Measurements from ENCODE around the gene PHF24. TPM values are rescaled to one million over a fixed set of nuclear protein-coding genes. Genes with fewer than 3 reads are reported as not detected.

The PHF24 gene
- total RNA-seq, 4 donors from 2014 or later, result 0.09 to 0.57 (median 0.44) TPM; not detected in 1

DNA sequence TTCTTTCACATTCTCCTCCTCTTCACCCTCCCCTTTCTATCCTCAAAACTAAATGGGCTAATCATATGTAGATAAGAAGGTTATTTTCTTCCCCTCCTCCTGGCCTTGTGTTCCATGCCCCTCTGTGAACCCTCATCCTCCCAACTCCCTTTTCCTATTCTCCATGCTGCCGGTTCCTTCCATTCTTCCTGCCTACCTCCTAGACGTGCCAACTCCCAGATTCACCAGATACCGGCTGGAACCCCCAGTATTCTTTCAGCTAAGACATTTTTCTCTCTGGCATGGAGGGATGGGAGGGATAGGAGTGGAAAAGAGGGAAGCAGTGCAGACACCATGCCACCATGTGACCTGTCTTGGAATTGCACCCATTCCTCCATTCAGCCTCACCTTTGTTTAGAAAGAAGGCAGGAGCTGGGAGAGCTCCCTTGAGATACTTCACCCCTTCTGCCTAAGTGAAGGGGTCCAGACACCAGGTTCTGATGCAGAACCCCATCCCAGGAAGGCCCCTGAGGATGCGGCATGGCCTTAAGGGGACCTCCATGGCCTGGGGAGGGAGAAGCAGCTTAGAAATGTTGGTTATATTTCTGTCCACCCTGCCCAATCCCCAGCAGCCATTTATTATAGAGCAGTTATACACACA, 36.3 kb downstream of the PHF24 start:
- intact Hi-C loops (cut with DNase I), result loop anchor here (10.0 kb wide), 1 partner anchor 80 kb away; the partner anchor contains the start of genes FANCG and VCP
- WGBS, 2 donors, result 21 to 42% methylated on average over 3 to 4 of the region's 4 CpGs
- DNase-seq, result no peak

DNA sequence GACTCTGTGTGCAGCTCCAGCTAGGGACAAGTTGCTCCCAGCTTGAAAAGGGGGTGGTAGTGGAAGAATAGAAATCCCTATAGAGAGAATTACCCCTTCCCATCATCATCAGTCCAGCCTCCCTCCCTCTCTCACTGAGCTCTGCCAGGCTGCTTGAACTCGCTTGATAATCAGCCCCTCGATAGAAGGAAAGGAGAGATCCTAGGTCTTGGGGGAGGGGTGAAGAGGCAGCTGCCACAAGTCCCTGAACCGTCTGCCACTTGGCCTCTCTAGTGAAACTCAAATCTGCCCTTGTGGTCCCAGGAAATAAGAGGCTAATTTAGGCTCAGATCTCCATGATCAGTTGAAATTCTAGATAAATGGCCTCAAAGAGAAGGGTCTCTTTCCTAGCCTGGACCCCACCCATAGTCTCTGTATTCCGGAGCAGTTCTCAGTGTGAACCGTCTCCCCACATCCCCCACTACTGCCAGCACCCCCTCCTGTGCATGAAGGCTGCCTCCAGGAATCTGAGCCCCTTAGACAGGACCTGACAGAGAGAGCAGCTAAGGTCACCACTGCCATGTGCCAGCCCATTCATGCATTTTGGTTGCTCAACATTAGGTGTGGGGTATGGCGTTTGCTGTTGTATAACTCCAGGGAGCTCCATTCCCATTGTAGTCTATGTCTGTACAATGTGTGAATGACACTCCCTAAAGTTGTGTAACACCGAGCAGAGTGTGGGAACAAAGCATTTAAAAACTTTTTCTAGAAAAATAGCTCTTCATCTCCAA, 37.0 kb downstream of the PHF24 start:
- H3K4me1 ChIP-seq, result peaks cover 42 to 78% (median 66%) of the 10 kb centered on the region in 3 donors
- H3K9me3 ChIP-seq, result no peaks in the 10 kb centered on the region
- H3K27ac ChIP-seq, result peak overlapping the region; percentile 89 to 97 (median 96)
- H3K36me3 ChIP-seq, result peaks cover 0 to 25% (median 12%) of the 10 kb centered on the region in 3 donors
- no peak overlapping the region for H3K4me3 ChIP-seq
- intact Hi-C loops (cut with DNase I), result loop anchor here (10.0 kb wide), 1 partner anchor 80 kb away; the partner anchor contains the start of genes FANCG and VCP
- 50% methylated on average over 7 of the region's 7 CpGs for WGBS, 2 donors
- no peak for DNase-seq
- no peaks in the 10 kb centered on the region for H3K27me3 ChIP-seq
- TF ChIP-seq, protein P1, sequence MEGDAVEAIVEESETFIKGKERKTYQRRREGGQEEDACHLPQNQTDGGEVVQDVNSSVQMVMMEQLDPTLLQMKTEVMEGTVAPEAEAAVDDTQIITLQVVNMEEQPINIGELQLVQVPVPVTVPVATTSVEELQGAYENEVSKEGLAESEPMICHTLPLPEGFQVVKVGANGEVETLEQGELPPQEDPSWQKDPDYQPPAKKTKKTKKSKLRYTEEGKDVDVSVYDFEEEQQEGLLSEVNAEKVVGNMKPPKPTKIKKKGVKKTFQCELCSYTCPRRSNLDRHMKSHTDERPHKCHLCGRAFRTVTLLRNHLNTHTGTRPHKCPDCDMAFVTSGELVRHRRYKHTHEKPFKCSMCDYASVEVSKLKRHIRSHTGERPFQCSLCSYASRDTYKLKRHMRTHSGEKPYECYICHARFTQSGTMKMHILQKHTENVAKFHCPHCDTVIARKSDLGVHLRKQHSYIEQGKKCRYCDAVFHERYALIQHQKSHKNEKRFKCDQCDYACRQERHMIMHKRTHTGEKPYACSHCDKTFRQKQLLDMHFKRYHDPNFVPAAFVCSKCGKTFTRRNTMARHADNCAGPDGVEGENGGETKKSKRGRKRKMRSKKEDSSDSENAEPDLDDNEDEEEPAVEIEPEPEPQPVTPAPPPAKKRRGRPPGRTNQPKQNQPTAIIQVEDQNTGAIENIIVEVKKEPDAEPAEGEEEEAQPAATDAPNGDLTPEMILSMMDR (IDR thresholded peaks at IDR 0.05), result no peak
- TF ChIP-seq POLR2A (IDR thresholded peaks at IDR 0.05), result no peak

More for the DNA sequence above, 36.3 kb downstream of the PHF24 start:
- peaks cover 42 to 83% (median 66%) of the 10 kb centered on the region in 3 donors for H3K4me1 ChIP-seq
- H3K4me3 ChIP-seq, result peak overlapping the region in 1 of 4 donors; percentile 25
- peak overlapping the region; percentile 89 to 97 (median 96) for H3K27ac ChIP-seq
- TF ChIP-seq, protein P1 (IDR thresholded peaks at IDR 0.05), result peak in 5 of 6 experiments; percentile 36 to 67 (median 57)
- TF ChIP-seq POLR2A (IDR thresholded peaks at IDR 0.05), result no peak
- no peaks in the 10 kb centered on the region for H3K27me3 ChIP-seq
- no peaks in the 10 kb centered on the region for H3K9me3 ChIP-seq
- peaks cover 0 to 25% (median 12%) of the 10 kb centered on the region in 3 donors for H3K36me3 ChIP-seq

DNA sequence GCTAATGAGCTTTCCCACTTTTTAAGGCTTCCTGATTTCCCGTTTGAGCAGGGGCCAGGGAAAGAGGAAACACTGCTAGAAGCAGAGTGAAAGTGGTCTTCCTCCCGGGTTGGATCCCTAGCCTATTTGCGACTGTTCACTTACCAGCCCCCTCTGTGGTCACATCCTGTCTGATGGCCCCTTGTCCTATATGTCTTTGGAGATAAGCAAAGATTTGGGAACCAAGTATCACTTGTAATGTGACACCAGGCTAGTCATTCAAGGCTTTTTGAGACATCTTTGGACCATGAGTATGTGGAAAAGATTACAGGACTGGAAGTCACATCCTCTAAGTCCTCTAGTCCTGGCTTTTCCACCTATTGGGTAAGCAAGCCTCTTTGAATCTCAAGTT, 37.6 kb downstream of the PHF24 start:
- peaks cover 38 to 75% (median 60%) of the 10 kb centered on the region in 3 donors for H3K4me1 ChIP-seq
- intact Hi-C loops (cut with DNase I), result loop anchor here (10.0 kb wide), 1 partner anchor 79 kb away; the partner anchor contains the start of genes FANCG and VCP
- no peaks in the 10 kb centered on the region for H3K9me3 ChIP-seq
- peaks cover 0 to 25% (median 12%) of the 10 kb centered on the region in 3 donors for H3K36me3 ChIP-seq
- H3K4me3 ChIP-seq, result no peak overlapping the region
- no peaks in the 10 kb centered on the region for H3K27me3 ChIP-seq
- no peak for DNase-seq
- 17 to 27% methylated on average over 3 of the region's 3 CpGs for WGBS, 2 donors
- TF ChIP-seq, protein P1 (IDR thresholded peaks at IDR 0.05), result no peak
- TF ChIP-seq POLR2A (IDR thresholded peaks at IDR 0.05), result no peak
- peak overlapping the region; percentile 89 to 97 (median 96) for H3K27ac ChIP-seq

DNA sequence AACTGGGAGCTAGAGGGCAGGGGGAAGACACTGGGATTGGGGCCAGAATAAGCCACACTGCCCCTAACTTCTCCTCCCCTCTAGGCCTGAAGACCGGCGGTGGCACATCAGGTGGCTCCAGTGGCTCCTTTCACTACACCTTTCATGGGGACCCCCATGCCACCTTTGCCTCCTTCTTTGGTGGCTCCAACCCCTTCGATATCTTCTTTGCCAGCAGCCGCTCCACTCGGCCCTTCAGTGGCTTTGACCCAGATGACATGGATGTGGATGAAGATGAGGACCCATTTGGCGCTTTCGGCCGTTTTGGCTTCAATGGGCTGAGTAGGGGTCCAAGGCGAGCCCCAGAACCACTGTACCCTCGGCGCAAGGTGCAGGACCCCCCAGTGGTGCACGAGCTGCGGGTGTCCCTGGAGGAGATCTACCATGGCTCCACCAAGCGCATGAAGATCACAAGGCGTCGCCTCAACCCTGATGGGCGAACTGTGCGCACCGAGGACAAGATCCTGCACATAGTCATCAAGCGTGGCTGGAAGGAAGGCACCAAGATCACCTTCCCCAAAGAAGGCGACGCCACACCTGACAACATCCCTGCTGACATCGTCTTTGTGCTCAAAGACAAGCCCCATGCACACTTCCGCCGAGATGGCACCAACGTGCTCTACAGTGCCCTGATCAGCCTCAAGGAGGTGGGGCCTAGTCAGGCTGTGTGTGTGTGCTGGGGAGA, 38.3 kb downstream of the PHF24 start:
- intact Hi-C loops (cut with DNase I), result loop anchor here (10.0 kb wide), 1 partner anchor 78 kb away; the partner anchor contains the start of genes FANCG and VCP
- peak overlapping the region; percentile 89 to 97 (median 96) for H3K27ac ChIP-seq
- TF ChIP-seq, protein P1 (IDR thresholded peaks at IDR 0.05), result no peak
- TF ChIP-seq POLR2A (IDR thresholded peaks at IDR 0.05), result no peak
- DNase-seq, result no peak
- H3K27me3 ChIP-seq, result no peaks in the 10 kb centered on the region
- H3K4me1 ChIP-seq, result peaks cover 38 to 75% (median 58%) of the 10 kb centered on the region in 3 donors
- H3K36me3 ChIP-seq, result peaks cover 0 to 25% (median 12%) of the 10 kb centered on the region in 3 donors
- H3K9me3 ChIP-seq, result no peaks in the 10 kb centered on the region
- H3K4me3 ChIP-seq, result no peak overlapping the region
- 92 to 96% methylated on average over 15 to 16 of the region's 26 CpGs for WGBS, 2 donors

All from esophagus squamous epithelium (tissue), 5 donors.